Fibroblast of skin of back (primary cell): ENCODE data around the gene ENTPD8.
"Not testable (repeated sequence)": the region's sequence is repeated elsewhere in the genome, so short reads cannot be mapped to it uniquely, and the experiment has no call there.

Source experiments
- DNase-seq: peaks from one replicate; pipeline ENCODE4 v3.0.0-alpha.2; 2013

The ENTPD8 gene

DNA sequence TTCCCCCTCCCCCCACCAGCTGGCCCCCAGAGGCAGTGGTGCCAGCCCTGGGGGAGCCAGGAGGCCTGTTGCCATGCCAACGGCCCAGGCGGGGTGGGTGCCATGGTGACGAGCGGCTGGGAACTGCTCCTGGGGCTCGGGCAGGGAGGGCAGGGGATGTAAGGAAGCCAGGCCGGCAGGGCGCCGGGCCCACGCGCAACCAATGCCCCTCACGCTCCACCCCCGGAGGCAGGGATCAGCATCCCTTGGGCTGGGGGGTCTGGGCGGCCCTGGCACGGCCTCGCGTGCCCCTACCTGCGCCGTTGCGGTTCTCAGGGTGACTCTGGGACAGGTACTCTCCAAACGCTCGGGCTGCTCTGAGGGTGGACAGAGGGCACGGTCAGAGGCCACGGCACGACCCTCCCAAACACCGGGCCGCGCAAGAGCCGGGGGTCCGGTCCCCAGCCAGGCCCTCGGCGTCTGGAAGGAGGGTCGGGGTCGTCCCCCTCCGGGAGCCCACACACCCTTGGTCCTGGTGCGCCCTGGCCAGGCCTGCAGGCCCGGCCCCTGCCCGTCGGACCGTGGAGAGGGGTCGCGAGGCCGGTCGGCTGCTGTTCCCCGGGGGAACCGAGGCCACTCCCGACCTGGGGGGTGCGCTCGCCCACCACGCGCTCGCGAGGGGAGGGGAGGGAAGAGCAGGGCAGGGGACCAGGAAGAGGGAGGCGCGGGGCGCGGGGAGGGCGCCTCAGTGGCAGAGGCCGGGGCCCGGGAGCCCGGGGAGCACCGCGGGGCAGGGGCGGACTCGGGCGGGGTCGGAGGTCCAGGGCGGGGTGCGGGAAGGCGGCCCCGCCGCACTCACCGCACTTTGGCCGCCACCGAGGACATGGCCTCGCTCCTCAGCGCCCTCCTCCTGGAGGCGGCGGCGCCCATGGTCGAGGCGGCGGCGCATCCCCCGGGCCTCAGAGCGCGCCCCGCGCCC, 17.3 kb upstream of the ENTPD8 start:
- no peak for DNase-seq

- DNase-seq, result no peak
These were observed 16.4 kb upstream of the ENTPD8 start for GRCh38 chr9:137457406-137458193.

DNA sequence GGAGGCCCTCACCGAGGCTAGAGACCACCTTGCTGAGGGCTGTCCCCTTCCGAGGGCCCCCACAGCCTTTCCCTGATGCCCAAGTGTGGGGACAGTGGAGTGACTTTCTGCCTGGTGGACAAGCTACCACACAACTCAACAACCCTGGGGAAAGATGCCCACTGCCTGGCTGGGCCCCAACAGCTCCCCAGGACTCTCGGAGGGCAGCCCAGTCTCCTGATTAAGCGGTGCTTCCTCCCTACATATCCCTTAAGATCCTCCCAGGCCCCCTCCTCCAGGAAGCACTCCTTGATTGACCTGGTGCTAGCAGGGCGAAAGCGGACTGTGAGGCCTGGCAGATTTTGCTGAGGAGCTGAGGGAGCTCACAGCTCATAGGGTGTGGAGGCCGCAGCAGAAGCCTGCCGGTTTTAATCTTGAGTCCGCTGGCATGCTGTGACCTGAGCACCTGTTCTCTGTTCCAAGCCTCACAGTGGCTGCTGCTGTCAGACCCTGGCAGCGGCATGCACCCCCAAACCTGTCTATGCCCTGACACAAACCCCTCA, 15.8 kb upstream of the ENTPD8 start:
- no peak for DNase-seq

- peak; percentile 73 for DNase-seq
These were observed 15.1 kb upstream of the ENTPD8 start for GRCh38 chr9:137456061-137456863.

DNA sequence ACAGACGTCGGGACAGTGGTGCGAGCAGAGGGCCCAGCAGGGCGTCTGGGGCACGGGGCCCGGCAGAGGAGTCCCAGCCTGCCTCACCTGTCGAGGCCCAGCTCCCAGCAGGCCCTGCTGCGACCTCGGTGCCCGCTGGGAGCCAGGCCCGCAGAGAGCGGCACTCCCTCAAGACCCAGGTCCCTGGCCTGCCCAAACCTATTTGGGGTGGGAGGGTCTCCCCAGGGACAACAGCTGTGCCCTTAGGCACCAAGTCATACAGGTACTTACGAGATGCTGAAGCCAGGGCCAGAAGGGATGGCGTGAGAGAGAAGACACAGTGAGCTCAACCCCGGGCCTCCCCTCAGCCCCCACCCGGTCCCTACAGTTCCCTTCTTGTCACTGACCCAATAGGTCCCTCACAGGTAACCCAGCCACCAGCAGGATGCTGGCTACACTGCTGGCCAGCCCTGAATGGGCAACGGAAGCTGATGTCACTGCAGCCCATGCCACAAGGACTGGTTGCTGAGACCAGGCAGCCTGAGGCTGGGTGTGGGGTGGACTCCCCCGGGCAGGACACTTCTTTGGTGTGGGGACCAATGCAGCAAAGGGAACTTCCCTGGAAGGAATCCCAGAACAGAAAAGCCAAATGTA, 14.3 kb upstream of the ENTPD8 start:
- no peak for DNase-seq

- DNase-seq, result no peak
These were observed 13.6 kb upstream of the ENTPD8 start for GRCh38 chr9:137454597-137455358.

DNA sequence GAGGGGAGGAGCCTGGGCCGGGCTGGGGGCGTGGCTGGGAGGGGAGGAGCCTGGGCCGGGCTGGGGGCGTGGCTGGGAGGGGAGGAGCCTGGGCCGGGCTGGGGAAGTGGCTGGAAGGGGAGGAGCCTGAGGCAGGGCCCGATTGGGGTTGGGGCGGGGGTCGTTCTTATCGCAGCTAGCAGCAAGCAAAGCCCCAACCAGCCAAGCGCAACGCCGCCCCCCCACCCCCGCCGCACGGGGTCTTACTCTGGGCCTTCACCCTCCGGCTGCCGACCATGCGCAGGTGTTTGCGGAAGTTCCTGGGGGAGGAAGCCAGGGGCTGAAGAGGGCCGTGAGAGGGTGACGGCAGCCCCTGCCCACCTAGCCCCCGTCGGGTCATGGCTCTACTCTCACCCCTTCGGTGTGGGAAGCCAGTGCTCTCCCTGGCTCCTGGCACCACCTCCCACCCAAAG, 13.0 kb upstream of the ENTPD8 start:
- no peak for DNase-seq

DNA sequence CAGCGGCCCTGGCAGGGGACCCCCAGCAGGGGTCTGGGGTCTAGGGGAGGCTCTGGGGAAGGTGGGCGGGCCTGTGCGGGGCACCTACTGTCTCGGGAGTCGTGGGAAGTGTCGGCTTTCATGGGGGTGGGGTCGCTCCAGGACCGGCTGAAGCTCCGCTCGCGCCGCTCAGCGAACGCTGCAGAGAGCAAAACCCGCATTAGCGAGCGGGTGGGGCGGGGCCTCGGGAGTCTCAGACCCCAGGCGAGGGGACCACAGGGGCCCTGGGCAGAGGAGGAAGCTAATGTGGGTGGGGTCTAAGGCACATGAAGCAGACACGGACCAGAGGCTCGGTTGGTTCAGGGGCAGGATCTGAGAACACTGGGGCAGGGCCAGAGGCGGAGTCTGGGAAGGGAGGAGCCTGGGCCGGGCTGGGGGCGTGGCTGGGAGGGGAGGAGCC, 12.5 kb upstream of the ENTPD8 start:
- DNase-seq, result peak; percentile 69

GRCh38 chr9:137452761-137453642, 11.8 kb upstream of the ENTPD8 start:
- DNase-seq, result no peak

DNA sequence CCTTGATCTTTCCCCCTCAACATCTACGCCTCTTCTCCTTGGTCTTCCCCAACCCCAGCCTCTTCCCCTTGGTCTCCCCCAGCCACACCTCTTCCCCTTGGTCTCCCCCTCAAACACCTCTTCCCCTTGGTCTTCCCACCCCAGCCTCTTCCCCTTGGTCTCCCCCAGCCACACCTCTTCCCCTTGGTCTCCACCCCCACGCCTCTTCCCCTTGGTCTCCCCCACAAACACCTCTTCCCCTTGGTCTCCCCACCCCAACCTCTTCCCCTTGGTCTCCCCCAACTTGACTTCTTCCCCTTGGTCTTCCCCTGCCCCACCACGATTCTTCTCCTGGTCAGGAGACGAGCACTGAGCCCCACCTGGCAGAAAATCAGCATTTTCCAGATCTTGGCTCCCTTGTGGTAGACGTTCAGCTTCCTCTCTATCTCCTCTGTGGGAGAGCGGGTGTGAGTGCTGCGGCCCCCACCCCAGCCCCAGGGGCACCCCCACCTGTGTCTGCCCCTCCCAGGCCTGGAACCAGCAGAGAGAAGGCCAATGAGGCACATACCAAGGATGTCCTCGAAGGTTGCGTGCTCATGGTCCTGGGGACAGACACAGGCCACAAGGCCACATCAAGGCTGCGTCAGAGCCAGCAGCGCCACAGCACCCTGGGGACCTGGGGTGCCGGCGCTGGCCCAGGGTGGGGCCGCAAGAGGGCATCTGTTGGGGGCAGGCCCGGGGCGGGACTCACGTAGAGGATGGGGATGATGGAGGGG, 11.0 kb upstream of the ENTPD8 start:
- DNase-seq, result no peak

- not testable (repeated sequence) for DNase-seq
These were observed 10.3 kb upstream of the ENTPD8 start for GRCh38 chr9:137451264-137452005.

DNA sequence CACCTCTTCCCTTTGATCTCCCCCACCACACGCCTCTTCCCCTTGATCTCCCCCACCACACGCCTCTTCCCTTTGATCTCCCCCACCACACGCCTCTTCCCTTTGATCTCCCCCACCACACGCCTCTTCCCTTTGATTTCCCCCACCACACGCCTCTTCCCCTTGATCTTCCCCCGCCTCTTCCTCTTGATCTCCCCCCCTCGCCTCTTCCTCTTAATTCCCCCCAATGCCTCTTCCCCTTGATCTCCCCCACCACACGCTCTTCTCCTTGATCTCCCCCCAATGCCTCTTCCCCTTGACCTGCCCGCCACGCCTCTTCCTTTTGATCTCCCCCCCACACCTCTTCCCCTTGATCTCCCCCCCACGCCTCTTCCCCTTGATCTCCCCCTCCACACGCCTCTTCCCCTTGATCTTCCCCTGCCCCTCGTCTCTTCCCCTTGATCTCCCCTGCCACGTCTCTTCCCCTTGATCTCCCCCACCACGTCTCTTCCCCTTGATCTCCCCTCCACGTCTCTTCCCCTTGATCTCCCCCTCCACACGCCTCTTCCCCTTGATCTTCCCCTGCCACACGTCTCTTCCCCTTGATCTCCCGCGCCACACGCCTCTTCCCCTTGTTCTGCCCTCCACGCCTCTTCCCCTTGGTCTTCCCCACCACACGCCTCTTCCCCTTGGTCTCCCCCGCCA, 9.5 kb upstream of the ENTPD8 start:
- DNase-seq, result not testable (repeated sequence)

DNA sequence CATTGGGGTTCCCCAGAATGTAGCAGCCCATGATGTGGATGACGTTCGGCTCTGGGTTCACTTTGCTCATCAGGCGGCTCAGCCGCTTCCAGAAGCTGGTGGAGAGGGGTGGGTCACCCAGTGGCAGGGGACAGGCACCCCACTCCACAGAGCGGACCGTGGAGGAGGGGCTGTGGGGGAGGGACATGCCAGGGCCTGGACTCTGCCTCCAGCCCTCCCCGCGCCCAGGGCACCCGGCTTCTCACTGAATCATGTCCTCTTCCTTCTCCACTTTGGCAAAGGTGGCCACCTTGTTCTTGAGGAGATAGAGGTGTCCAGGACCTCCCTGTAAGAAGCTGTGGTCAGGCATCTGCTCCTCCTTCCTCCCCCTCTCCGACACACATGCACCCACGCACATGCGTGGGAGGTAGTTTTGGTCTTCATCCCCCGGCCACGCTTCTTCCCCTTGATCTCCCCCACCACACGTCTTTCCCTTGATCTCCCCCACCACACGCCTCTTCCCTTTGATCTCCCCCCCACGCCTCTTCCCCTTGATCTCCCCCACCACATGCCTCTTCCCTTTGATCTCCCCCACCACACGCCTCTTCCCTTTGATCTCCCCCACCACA, 8.9 kb upstream of the ENTPD8 start:
- DNase-seq, result no peak

DNA sequence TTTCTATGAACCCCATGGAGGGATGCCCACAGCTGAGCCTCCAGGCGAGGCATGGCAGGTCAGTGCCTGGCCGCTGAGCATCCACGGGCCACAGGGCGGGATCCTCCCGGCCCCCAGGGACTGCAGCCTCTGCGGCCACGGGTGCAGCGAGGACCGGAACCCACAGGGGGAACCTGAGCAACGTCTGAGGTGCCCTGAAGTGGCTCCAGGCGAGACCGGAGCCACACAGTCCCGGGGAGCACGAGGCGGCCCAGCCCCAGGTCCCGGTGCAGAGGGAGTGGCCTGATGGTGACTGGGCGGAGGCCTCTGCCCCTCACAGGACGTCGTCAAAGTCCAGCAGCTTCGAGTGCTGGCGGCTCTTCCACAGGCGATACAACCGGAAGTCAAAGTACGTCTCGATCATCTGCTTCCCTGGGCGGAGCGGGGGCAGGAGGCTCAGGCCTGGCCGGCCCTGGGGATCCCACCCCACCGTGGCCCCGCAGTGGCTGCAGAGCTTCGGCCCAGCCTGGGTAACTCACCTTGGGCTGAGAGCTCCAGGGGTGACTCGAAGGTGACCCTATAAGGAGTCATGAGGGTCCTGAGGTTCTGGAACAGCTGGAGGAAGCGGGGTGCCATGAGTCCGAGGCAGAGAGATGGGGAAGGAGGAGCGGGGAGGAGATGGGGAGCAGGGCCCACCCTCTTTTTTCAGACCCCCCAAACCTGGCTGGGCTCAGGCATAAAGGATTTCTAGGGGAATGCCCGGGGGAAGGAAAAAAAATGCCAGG, 8.1 kb upstream of the ENTPD8 start:
- no peak for DNase-seq

GRCh38 chr9:137448602-137448962, 7.4 kb upstream of the ENTPD8 start:
- no peak for DNase-seq
